ENCODE data around the gene PADI2. TPM values are rescaled to one million over a fixed set of nuclear protein-coding genes. Genes with fewer than 3 reads are reported as not detected.

The PADI2 gene
- total and polyA plus RNA-seq, 9 of the 15 experiments (the other 6 are each of a cell fraction or from before 2014, with no cell fraction given), result 0.01 to 0.11 (median 0.01) TPM; not detected in 5

GRCh38 chr1:17091252-17091651 lies 28.0 kb downstream of the PADI2 start (continued):
- TF ChIP-seq ZNF354B (CRISPR knock-in tag; IDR thresholded peaks at IDR 0.05), result no peak
- no peak for TF ChIP-seq ZNF584 (CRISPR knock-in tag; IDR thresholded peaks at IDR 0.05; ENCODE audit: low read depth)
- TF ChIP-seq CBX8 (IDR thresholded peaks at IDR 0.05; ENCODE audit: borderline replicate concordance, extremely low read depth, low read depth, low read length, poor library complexity, severe bottlenecking), result no peak
- TF ChIP-seq MYC (IDR thresholded peaks at IDR 0.05; ENCODE audit: low read depth, low read length), result no peak
- no peak for TF ChIP-seq MYC (CRISPR knock-in tag; IDR thresholded peaks at IDR 0.05; ENCODE audit: borderline replicate concordance, low read depth)
- TF ChIP-seq PPARD (CRISPR knock-in tag; IDR thresholded peaks at IDR 0.05), result no peak

GRCh38 chr1:17089506-17089905 lies 29.7 kb downstream of the PADI2 start:
- DNase-seq (ENCODE audit: extremely low read depth in 1 of 4, low spot score in 3 of 4) (no peak), FAIRE-seq (no peak), ATAC-seq (no peak)
- H3K79me2 ChIP-seq (ENCODE audit: control insufficient read depth, insufficient read depth, low read length), result no peaks in the 10 kb centered on the region
- no peak for TF ChIP-seq SRSF1 (IDR thresholded peaks at IDR 0.05; ENCODE audit: low read depth, low read length)
- TF ChIP-seq HDGF (IDR thresholded peaks at IDR 0.05), result no peak
- no peak for TF ChIP-seq ELF1 (tag; IDR thresholded peaks at IDR 0.05)
- no peak for TF ChIP-seq MTA3 (IDR thresholded peaks at IDR 0.05; ENCODE audit: borderline replicate concordance)
- TF ChIP-seq ZNF24 (IDR thresholded peaks at IDR 0.05), result no peak
- no peaks in the 10 kb centered on the region for H3K9me3 ChIP-seq (replicated peaks; ENCODE audit: control insufficient read depth, insufficient read depth, low read depth, low read length)
- peaks cover 3% of the 10 kb centered on the region; the same call in 1 of the 2 replicates for H4K20me1 ChIP-seq (replicated peaks; ENCODE audit: control insufficient read depth, insufficient read depth, low read length)
- H3K4me1 ChIP-seq (replicated peaks in 1 of 2; ENCODE audit: control insufficient read depth in 2 of 2, insufficient read depth in 2 of 2, low read length in 2 of 2), result no peaks in the 10 kb centered on the region
- BruUV-seq (replicated peaks), result no TSS peak
- H3K27ac ChIP-seq (ENCODE audit: extremely low read depth, low read depth, low read length), result no peak overlapping the region
- no peak overlapping the region; a peak in 1 of 4 replicates for H3K9ac ChIP-seq (ENCODE audit: insufficient read depth in 1 of 2, low read depth in 2 of 2, low read length in 2 of 2)
- H2AFZ ChIP-seq (ENCODE audit: low read depth, low read length), result no peak overlapping the region
- no peak overlapping the region for H3K4me2 ChIP-seq (ENCODE audit: insufficient read depth, low read length)
- CTCF ChIA-PET (ENCODE audit: low intra/inter-chr PET ratio), result no interaction called here
- POLR2A ChIA-PET, result no interaction called here
- intact Hi-C loops (cut with micrococcal nuclease), result no loop called here
- H3K36me3 ChIP-seq (ENCODE audit: control insufficient read depth, insufficient read depth, low read length), result no peaks in the 10 kb centered on the region
- under 1% methylated on average over 13 of the region's 14 CpGs for WGBS (ENCODE audit: insufficient coverage, low coverage, missing lambda C conversion rate)
- H3K27me3 ChIP-seq (ENCODE audit: control insufficient read depth in 2 of 2, insufficient read depth in 2 of 2, low read length in 2 of 2), result peaks cover 43 to 84% of the 10 kb centered on the region in 2 experiments
- in situ Hi-C loops (cut with MboI), result no loop called here
- H3K4me3 ChIP-seq, result no peak overlapping the region
- H3K9me1 ChIP-seq (ENCODE audit: control insufficient read depth, insufficient read depth, low read length), result no peaks in the 10 kb centered on the region
